SH-SY5Y (cell line): ENCODE results near the gene SELENOV.

Source experiments
- GATA2 ChIP-seq: IDR thresholded peaks from 2 replicates; pipeline ENCODE4 v1.6.1; 2011; ENCODE audit warnings: mild to moderate bottlenecking, low read depth, low read length
- GATA3 ChIP-seq: IDR thresholded peaks from 2 replicates; pipeline ENCODE4 v1.6.1; 2011; ENCODE audit warnings: low read depth, mild to moderate bottlenecking, low read length, moderate library complexity

GRCh38 chr19:39498798-39499642 is 15.9 kb upstream of the SELENOV start, which contains the start of gene DLL3:
- TF ChIP-seq GATA3 (no peak), GATA2 (no peak)
